Heart left ventricle (tissue), 16 donors: ENCODE measurements around the gene HOXB6. TPM values are rescaled to one million over a fixed set of nuclear protein-coding genes. Genes with fewer than 3 reads are reported as not detected.

Source experiments
- ATAC-seq, 4 donors: fragments of 200-7000 bp; cut with Tn5 transposase; one replicate each; pipeline ENCODE4 v1.9.1; 2020 to 2022; ENCODE audit warnings: moderate library complexity in 4 of 4, mild to moderate bottlenecking in 3 of 4, moderate number of reproducible peaks in 1 of 4
- DNase-seq, 5 donors: peaks; one replicate each; pipeline ENCODE4 v3.0.0-alpha.2; 2020
- H3K27ac ChIP-seq, 12 donors: fragments of 200-600 bp; sonication (generic) in 4 of 12; one replicate each; pipeline versions ENCODE4 v1.5.0 to v1.8.0; 2016 to 2022; ENCODE audit warnings: mild to moderate bottlenecking in 2 of 12
- H3K27me3 ChIP-seq, 9 donors: fragments of 200-600 bp; sonication (generic) in 2 of 9; one replicate each; pipeline versions ENCODE4 v1.5.1 to v1.8.0; 2016 to 2022; ENCODE audit warnings: mild to moderate bottlenecking in 3 of 9
- H3K36me3 ChIP-seq, 9 donors: fragments of 200-600 bp; sonication (generic) in 2 of 9; one replicate each; pipeline versions ENCODE4 v1.5.0 to v1.8.0; 2018 to 2022; ENCODE audit warnings: mild to moderate bottlenecking in 2 of 9
- H3K4me1 ChIP-seq, 12 donors: fragments of 200-600 bp; sonication (generic) in 4 of 12; one replicate each; pipeline versions ENCODE4 v1.5.0 to v1.8.0; 2016 to 2022; ENCODE audit warnings: mild to moderate bottlenecking in 3 of 12
- H3K4me3 ChIP-seq, 12 donors: fragments of 200-600 bp; sonication (generic) in 4 of 12; one replicate each; pipeline versions ENCODE4 v1.5.0 to v1.8.0; 2017 to 2022; ENCODE audit warnings: mild to moderate bottlenecking in 9 of 12, moderate library complexity in 4 of 12
- H3K9me3 ChIP-seq, 12 donors: fragments of 200-600 bp; sonication (generic) in 4 of 12; one replicate each; pipeline versions ENCODE4 v1.5.0 to v1.8.0; 2016 to 2022; ENCODE audit warnings: mild to moderate bottlenecking in 1 of 12
- POLR2A ChIP-seq, 2 donors: fragments of 450-650 bp; IDR thresholded peaks; one replicate each; pipeline ENCODE4 v1.6.1; 2017; ENCODE audit warnings: antibody characterized with exemption in 2 of 2, mild to moderate bottlenecking in 2 of 2, moderate library complexity in 2 of 2
- WGBS, 4 donors: extraction: QIAGEN DNeasy Blood & Tissue Kit in 2 of 4; methylation state at CpG; one replicate each; pipeline versions ENCODE4 v1.1.5 to v1.1.7; 2013 to 2018; 5-methylcytosine and 5-hydroxymethylcytosine counted together
- intact Hi-C, 10 donors: fragments of 100-400 bp; cut with DNase I; formaldehyde crosslinking; loops; one replicate each; pipeline versions ENCODE4 v1.11.1 to v1.14.2; 2022
- polyA plus RNA-seq, 2 donors: library from polyadenylated mRNA; stranded (reverse); fragments of 200-250 nt; gene quantifications; one replicate each; pipeline ENCODE4 v1.2.3, GENCODE V29; 2013
- total RNA-seq, 9 donors: library from RNA; depleted of rRNA in 2 of 9; stranded (reverse); fragments of >200 nt in 2 of 9; fragmentation: NEBNext Ultra II Directional in 3 of 9; extraction: Animal tissue kit (Norgen Biotek cat#: 25700) in 3 of 9; gene quantifications; one replicate each; pipeline versions ENCODE4 v1.1.0 to v1.2.4, GENCODE V29; 2016 to 2023
- TF ChIP-seq, protein P1 (sequence below), 12 donors: fragments of 200-600 bp; sonication (generic) in 4 of 12; IDR thresholded peaks; one replicate each; pipeline versions ENCODE4 v1.5.0 to v1.8.0; 2018 to 2022; ENCODE audit warnings: antibody characterized with exemption in 12 of 12, mild to moderate bottlenecking in 5 of 12
- donor health status: ischemic (EF 13 %, LVEDD 7.1; RV severe dilation, severe dysfunction).
- donor health status: healthy with polysubstance abuse.
- donor health status: DM: no; HTN: yes; CAD: no.
- donor health status: DM: no; HTN: no; CAD: no.
- donor health status: ischemic (EF 25% LVEDD 6.9; RV normal size, moderate dysfunction).
- donor health status: ischemic (EF 25% LVEDD 5.7; RV mildly dilated, moderate dysfunction).
- donor health status: healthy.
- donor health status: DM: yes; HTN: yes; CAD: no.
- donor health status: ischemic (EF 35%, LVEDD 5.7; RV mildly dilated, moderate dysfunction).
- donor health status: nonischemic (EF 11% LVEDD 7.7; RV severe dilation, severe dysfunction).
- donor health status: DM: yes; HTN: yes; CAD: no.
- donor health status: PGD.
- donor health status: ischemic (EF 29% LVEDD 5.4; RV normal size, mild dysfunction).
- donor health status: nonischemic (EF 23%, LVEDD 6.1; RV moderate dilation, normal function).

HOXB6 gene
- total and polyA plus RNA-seq, 11 donors: 0.30 to 2.0 (median 0.54) TPM; not detected in 1

DNA sequence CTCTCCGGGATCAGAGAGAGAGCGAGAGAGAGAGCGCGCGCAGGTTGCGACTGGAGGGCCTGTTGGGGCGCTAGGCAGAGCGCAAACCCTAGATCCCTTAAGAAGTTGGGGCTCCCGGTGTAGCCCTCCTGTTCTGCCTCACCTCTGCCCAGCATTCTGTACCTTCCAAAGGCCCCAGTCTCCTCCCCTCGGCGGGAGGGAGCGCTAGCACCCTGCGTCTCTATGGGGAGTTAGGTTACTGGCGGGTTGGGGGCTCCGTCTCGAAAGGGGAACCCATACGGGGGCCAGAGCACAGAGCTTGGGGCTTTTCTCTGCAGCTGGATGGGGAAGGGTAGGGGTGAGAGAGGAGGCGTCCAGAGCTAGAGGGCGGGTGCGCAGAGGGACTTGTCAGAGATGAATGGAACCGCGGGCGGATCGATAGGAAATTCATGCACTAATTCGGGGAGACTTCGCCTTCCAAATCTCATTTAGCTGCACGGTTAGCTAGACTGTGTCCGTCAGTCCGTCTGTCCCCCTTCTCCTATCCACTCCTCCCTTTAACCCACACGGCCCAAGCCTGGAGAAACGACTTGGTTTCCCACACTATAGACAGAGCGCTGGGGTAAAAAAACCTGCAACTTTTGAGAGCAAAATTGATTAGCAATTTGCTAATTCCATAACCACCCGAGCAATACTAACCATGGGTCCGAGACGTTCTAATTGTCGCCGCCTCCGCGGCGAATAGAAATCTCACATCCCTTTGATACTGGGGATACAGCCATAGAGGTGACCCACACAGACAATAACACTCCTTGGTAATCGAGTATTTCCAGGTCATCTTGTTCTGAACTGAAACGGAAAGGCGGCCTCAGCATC lies 25.9 kb downstream of the HOXB6 start:
- Histone ChIP-seq H3K36me3 (no peaks in the 10 kb centered on the region), H3K27me3 (peaks cover 68 to 100% (median 95%) of the 10 kb centered on the region in 9 donors), H3K9me3 (no peaks in the 10 kb centered on the region), H3K27ac (peak overlapping the region in 10 of 12 donors; percentile 9 to 97 (median 66)), H3K4me3 (peak overlapping the region; percentile 3 to 61 (median 50)), H3K4me1 (peaks cover 0 to 39% (median 5%) of the 10 kb centered on the region in 12 donors)
- peak in 2 of 4 donors; percentile 12 to 13 for ATAC-seq
- no peak for DNase-seq
- TF ChIP-seq, protein P1, sequence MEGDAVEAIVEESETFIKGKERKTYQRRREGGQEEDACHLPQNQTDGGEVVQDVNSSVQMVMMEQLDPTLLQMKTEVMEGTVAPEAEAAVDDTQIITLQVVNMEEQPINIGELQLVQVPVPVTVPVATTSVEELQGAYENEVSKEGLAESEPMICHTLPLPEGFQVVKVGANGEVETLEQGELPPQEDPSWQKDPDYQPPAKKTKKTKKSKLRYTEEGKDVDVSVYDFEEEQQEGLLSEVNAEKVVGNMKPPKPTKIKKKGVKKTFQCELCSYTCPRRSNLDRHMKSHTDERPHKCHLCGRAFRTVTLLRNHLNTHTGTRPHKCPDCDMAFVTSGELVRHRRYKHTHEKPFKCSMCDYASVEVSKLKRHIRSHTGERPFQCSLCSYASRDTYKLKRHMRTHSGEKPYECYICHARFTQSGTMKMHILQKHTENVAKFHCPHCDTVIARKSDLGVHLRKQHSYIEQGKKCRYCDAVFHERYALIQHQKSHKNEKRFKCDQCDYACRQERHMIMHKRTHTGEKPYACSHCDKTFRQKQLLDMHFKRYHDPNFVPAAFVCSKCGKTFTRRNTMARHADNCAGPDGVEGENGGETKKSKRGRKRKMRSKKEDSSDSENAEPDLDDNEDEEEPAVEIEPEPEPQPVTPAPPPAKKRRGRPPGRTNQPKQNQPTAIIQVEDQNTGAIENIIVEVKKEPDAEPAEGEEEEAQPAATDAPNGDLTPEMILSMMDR (IDR thresholded peaks at IDR 0.05): no peak
- no peak for TF ChIP-seq POLR2A (IDR thresholded peaks at IDR 0.05)
- intact Hi-C loops: loop anchor here in 3 of 10 donors (2.0 to 5.0 kb wide), 2 partner anchors 14 to 37 kb away; no protein-coding TSS in a partner anchor
- WGBS, 4 donors: 6 to 11% (median 8%) methylated on average over 34 to 43 of the region's 43 CpGs

DNA sequence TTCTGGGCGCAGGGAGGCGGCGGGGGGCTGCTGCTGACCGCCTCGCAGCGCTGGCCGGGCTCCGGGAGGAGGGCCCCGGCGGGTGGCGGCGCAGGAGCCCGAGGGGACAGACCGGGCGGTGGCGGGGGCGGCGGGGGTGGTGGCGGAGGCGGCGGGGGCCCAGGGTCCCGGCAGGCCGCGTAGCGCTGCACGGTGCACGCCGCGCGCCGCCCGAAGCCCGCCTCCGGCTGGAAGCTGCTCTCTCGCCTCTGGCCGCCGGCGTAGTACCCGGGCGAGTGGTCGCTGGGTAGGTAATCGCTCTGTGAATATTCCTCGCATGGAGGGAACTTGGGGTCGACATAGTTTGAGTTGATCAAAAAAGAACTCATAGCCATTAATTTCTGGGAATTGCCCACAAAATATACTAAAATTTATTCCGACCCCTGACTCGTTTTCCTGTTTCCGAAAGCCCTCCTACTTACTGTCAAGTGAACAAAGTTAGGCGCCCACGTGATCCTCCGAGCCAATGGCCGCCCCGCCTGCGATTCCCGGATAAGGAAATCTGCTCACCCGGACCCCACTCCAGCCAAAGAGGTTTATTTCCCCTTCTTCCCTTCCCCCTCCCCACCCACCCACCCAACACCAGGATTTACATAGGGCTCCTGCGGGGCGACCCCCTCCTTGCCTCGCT lies 26.7 kb downstream of the HOXB6 start, which contains the start of gene HOXB4:
TSS of gene HOXB4 (minus strand) at position 405 of the 670 bp plus-strand sequence. CDS start at position 374, 31 bp downstream.
- Histone ChIP-seq H3K27ac (peak within 1 kb of the TSS in 11 of 12 donors; percentile 9 to 97 (median 65)), H3K27me3 (peaks cover 66 to 100% (median 94%) of the 10 kb centered on the region in 9 donors), H3K4me1 (peaks cover 0 to 39% (median 5%) of the 10 kb centered on the region in 12 donors), H3K9me3 (no peaks in the 10 kb centered on the region), H3K36me3 (no peaks in the 10 kb centered on the region), H3K4me3 (peak within 1 kb of the TSS; percentile 3 to 61 (median 50))
- WGBS, 4 donors: 1 to 3% (median 2%) methylated on average over 14 to 58 of the region's 58 CpGs
- DNase-seq: peak; percentile 53 to 85 (median 70)
- intact Hi-C loops: loop anchor here in 3 of 10 donors (2.0 to 5.0 kb wide), 2 partner anchors 13 to 36 kb away; no protein-coding TSS in a partner anchor
- TF ChIP-seq, protein P1 (IDR thresholded peaks at IDR 0.05): no peak
- TF ChIP-seq POLR2A (IDR thresholded peaks at IDR 0.05): no peak
- ATAC-seq: peak in 3 of 4 donors; percentile 58 to 68 (median 61)

DNA sequence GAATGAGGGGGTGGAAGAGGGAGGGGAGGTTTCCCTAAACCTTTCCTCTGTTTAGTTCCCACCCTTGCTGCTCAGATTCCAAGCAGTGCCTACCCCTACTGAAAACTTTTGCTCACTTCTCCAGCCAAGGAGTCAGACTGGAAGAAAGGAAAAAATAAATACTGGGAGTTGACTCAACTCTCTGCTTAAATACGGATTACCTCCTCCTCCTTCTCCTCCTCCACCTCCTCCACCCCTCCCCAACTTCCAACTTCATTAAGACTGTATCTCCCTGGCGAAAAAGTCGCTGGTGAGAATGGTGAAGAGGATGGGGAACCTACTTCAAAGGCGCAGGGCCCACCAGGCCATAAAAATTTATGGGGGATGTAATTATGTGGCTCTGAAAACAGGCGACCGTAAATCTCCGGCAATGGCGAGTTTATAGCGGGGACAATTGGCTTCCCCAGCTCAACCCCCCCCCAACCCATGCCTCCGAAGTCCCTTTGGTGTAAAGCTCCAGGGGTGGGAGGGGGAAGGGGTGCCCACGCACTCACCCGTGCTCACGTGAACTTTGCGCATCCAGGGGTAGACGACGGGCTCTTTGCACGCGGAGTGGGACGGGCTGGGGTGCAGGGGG lies 27.3 kb downstream of the HOXB6 start:
- WGBS, 4 donors: 7 to 18% (median 8%) methylated on average over 11 to 19 of the region's 19 CpGs
- intact Hi-C loops: loop anchor here in 3 of 10 donors (5.0 kb wide), 1 partner anchor 35 kb away; no protein-coding TSS in a partner anchor
- DNase-seq: no peak
- Histone ChIP-seq H3K36me3 (no peaks in the 10 kb centered on the region), H3K27me3 (peaks cover 60 to 100% (median 94%) of the 10 kb centered on the region in 9 donors), H3K27ac (peak overlapping the region in 7 of 12 donors; percentile 20 to 97 (median 65)), H3K4me3 (peak overlapping the region; percentile 3 to 61 (median 50)), H3K4me1 (peaks cover 0 to 36% (median 4%) of the 10 kb centered on the region in 12 donors), H3K9me3 (no peaks in the 10 kb centered on the region)
- ATAC-seq: no peak
- TF ChIP-seq POLR2A (IDR thresholded peaks at IDR 0.05): no peak
- TF ChIP-seq, protein P1 (IDR thresholded peaks at IDR 0.05): no peak
